Mesenchymal stem cell (in vitro differentiated cells and primary cell): ENCODE measurements around the gene SLC39A13.
A peak's percentile ranks its signal among the peaks of the same experiment; 100 is the strongest.

Source experiments
- DNase-seq: peaks from one replicate; pipeline ENCODE4 v3.0.0-alpha.2; 2013
- H2AFZ ChIP-seq: one replicate; pipeline ENCODE4 v1.6.1; 2013; ENCODE audit warnings: low read depth, mild to moderate bottlenecking, control low read depth, inconsistent platforms, low read length, moderate library complexity
- H2AK5ac ChIP-seq: 2 replicates; pipeline ENCODE4 v1.6.1; 2013; ENCODE audit warnings: low read length, moderate library complexity, mild to moderate bottlenecking, inconsistent platforms; ENCODE audit not compliant: severe bottlenecking
- H2BK120ac ChIP-seq: one replicate; pipeline ENCODE4 v1.6.1; 2013; ENCODE audit warnings: low read depth, mild to moderate bottlenecking, inconsistent platforms, low read length, moderate library complexity
- H2BK12ac ChIP-seq, 2 experiments: one replicate each; pipeline ENCODE4 v1.6.1; 2013; ENCODE audit warnings: inconsistent platforms in 2 of 2, low read length in 2 of 2, mild to moderate bottlenecking in 2 of 2, moderate library complexity in 2 of 2, control low read depth in 1 of 2
- H2BK15ac ChIP-seq: one replicate; pipeline ENCODE4 v1.6.1; 2013; ENCODE audit warnings: mild to moderate bottlenecking, low read depth, inconsistent platforms; ENCODE audit not compliant: poor library complexity, severe bottlenecking
- H2BK5ac ChIP-seq: 2 replicates; pipeline ENCODE4 v1.6.1; 2013; ENCODE audit warnings: low read depth, mild to moderate bottlenecking, low read length, control low read depth, inconsistent platforms; ENCODE audit not compliant: poor library complexity, severe bottlenecking
- H3K14ac ChIP-seq, 2 experiments: one replicate each; pipeline ENCODE4 v1.6.1; 2013; ENCODE audit warnings: inconsistent platforms in 2 of 2, low read length in 2 of 2, control low read depth in 1 of 2, mild to moderate bottlenecking in 1 of 2, moderate library complexity in 1 of 2
- H3K18ac ChIP-seq, 2 experiments: one replicate each; pipeline ENCODE4 v1.6.1; 2013; ENCODE audit warnings: inconsistent platforms in 2 of 2, low read length in 2 of 2, control low read depth in 1 of 2, low read depth in 1 of 2, mild to moderate bottlenecking in 1 of 2
- H3K23ac ChIP-seq, 2 experiments: one replicate each; pipeline ENCODE4 v1.6.1; 2013; ENCODE audit warnings: inconsistent platforms in 2 of 2, low read length in 2 of 2, mild to moderate bottlenecking in 2 of 2, moderate library complexity in 2 of 2, control low read depth in 1 of 2
- H3K27ac ChIP-seq: 2 replicates; pipeline ENCODE4 v1.5.1; 2013; ENCODE audit warnings: mild to moderate bottlenecking, moderate library complexity, low read length, control low read depth, inconsistent platforms; ENCODE audit not compliant: poor library complexity, severe bottlenecking
- H3K27me3 ChIP-seq, 2 experiments: 2 replicates each; pipeline versions ENCODE4 v1.6.1 to v1.7.0; 2013; ENCODE audit warnings: low read length in 2 of 2, mild to moderate bottlenecking in 2 of 2, moderate library complexity in 2 of 2, control low read depth in 1 of 2, inconsistent platforms in 1 of 2; ENCODE audit not compliant: control insufficient read depth in 1 of 2, insufficient read depth in 1 of 2
- H3K36me3 ChIP-seq, 2 experiments: 2 replicates each; pipeline versions ENCODE4 v1.6.1 to v1.7.0; 2013; ENCODE audit warnings: low read length in 2 of 2, control low read depth in 1 of 2, inconsistent platforms in 1 of 2, low read depth in 1 of 2, mild to moderate bottlenecking in 1 of 2; ENCODE audit not compliant: insufficient read depth in 2 of 2, control insufficient read depth in 1 of 2
- H3K4ac ChIP-seq, 2 experiments: one replicate each; pipeline ENCODE4 v1.6.1; 2013; ENCODE audit warnings: inconsistent platforms in 2 of 2, low read length in 2 of 2, mild to moderate bottlenecking in 2 of 2, moderate library complexity in 2 of 2, control low read depth in 1 of 2, low read depth in 1 of 2
- H3K4me1 ChIP-seq: 2 replicates; pipeline ENCODE4 v1.6.1; 2013; ENCODE audit warnings: low read depth, low read length, control low read depth; ENCODE audit not compliant: control insufficient read depth, insufficient read depth
- H3K4me2 ChIP-seq: 2 replicates; pipeline ENCODE4 v1.6.1; 2013; ENCODE audit warnings: low read length, mild to moderate bottlenecking, inconsistent platforms; ENCODE audit not compliant: poor library complexity, severe bottlenecking
- H3K4me3 ChIP-seq, 2 experiments: 2 replicates each; pipeline versions ENCODE4 v1.5.1 to v1.7.0; 2013; ENCODE audit warnings: low read length in 2 of 2, mild to moderate bottlenecking in 2 of 2, control low read depth in 1 of 2, low read depth in 1 of 2; ENCODE audit not compliant: insufficient read depth in 1 of 2
- H3K79me1 ChIP-seq: replicated peaks from 2 replicates; pipeline ENCODE4 v1.6.1; 2013; ENCODE audit warnings: mild to moderate bottlenecking, control low read depth, low read length, inconsistent platforms; ENCODE audit not compliant: poor library complexity, severe bottlenecking
- H3K9ac ChIP-seq: 2 replicates; pipeline ENCODE4 v1.7.0; 2013; ENCODE audit warnings: mild to moderate bottlenecking, low read length, moderate library complexity
- H3K9me3 ChIP-seq: 2 replicates; pipeline ENCODE4 v1.7.0; 2013; ENCODE audit warnings: mild to moderate bottlenecking, low read length; ENCODE audit not compliant: control insufficient read depth
- H4K8ac ChIP-seq: one replicate; pipeline ENCODE4 v1.6.1; 2013; ENCODE audit warnings: inconsistent platforms, mild to moderate bottlenecking, low read length, moderate library complexity
- H4K91ac ChIP-seq: one replicate; pipeline ENCODE4 v1.6.1; 2013; ENCODE audit warnings: mild to moderate bottlenecking, low read length, inconsistent platforms
- WGBS: methylation state at CpG from one replicate; pipeline ENCODE4 v1.1.7; 2013; ENCODE audit warnings: mixed read lengths; 5-methylcytosine and 5-hydroxymethylcytosine counted together

SLC39A13 gene

DNA sequence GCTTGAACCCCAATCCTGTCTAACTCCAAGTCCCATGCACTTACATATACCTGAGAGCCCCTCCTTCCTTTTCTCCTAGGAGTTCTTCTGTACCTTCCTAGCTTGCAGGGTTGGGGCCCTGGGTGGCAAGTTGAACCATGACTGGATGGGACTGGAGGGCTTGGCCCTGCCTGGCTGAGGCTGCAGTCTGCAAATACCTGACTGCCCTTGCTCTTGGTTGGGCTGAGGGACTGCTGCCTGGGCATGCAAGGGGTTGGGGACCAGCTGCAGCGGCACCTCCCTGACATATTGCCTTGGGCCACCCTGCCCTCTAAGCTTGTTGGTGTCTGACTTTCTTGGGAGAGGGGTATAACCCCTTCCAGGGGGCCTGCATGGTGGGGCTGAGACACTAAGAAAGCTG is 9.8 kb upstream of the SLC39A13 start:
- DNase-seq, result no peak
- Histone ChIP-seq H3K4ac (no peak overlapping the region), H3K23ac (no peak overlapping the region), H3K9ac (no peak overlapping the region), H3K27me3 (no peaks in the 10 kb centered on the region), H4K8ac (no peak overlapping the region), H3K27ac (no peak overlapping the region), H2BK5ac (no peak overlapping the region), H3K4me3 (no peak overlapping the region), H3K14ac (no peak overlapping the region), H2BK12ac (no peak overlapping the region), H3K79me1 (no peaks in the 10 kb centered on the region), H4K91ac (peak overlapping the region; percentile 11), H3K4me2 (no peak overlapping the region), H3K18ac (no peak overlapping the region), H2BK15ac (no peak overlapping the region), H3K36me3 (no peaks in the 10 kb centered on the region), H2BK120ac (no peak overlapping the region), H3K9me3 (no peaks in the 10 kb centered on the region), H2AK5ac (no peak overlapping the region), H2AFZ (no peak overlapping the region), H3K4me1 (peaks cover 38% of the 10 kb centered on the region)
- WGBS, result 94% methylated on average over 1 of the region's 1 CpG

DNA sequence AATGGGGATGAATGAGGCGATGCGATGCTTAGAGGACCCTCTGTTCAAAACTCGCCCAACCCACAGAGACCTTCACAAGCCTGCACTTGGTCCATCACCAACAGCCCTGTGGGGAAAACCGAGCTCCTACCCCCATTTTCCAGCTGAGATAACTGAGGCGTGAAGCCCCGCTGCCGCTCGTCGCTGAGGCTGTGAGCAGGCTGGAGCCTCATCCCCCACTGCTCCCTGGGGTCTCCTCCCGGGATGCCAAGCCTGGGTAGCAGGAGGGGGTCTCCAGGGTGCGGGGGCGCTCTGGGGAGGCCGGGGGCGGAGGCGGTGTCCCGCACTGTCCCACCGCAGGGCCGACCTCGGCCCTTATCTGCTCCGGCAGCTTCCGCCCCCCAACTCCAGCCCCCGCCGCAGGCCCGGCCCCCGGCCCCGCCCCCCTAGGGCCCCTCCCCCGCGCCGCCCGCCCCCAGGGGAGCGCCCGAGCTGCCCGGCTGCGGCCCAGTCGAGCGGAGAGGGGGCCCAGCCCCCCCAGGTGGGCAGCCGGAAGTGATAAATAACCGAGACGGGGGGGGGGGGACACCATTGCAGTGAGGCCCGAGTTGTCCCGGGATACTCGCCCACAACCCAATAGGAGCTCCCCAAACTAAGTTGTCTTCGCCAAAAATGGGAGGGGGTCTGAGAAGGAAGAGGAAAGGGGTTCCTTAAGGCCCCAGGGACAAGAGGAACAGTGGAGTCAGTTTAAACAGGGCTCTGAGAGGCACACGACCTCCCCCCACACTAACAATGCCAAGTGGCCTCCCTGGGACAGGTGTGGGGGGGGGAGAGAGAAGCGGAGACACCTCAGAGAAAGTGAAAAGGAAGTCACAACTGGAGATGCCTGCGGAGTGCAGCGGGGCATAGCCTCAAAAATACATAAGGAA is 8.3 kb upstream of the SLC39A13 start:
- no peak for DNase-seq
- Histone ChIP-seq H3K27ac (peak overlapping the region; percentile 93), H3K9me3 (no peaks in the 10 kb centered on the region), H2BK120ac (peak overlapping the region; percentile 76), H2BK12ac (peak overlapping the region; percentile 11 to 60), H3K4me2 (peak overlapping the region; percentile 91), H3K4ac (peak overlapping the region in 1 of 2 experiments; percentile 85), H2AFZ (peak overlapping the region; percentile 67), H2AK5ac (peak overlapping the region; percentile 6), H3K9ac (peak overlapping the region; percentile 78), H3K4me3 (peak overlapping the region; percentile 56 to 74), H3K14ac (peak overlapping the region in 1 of 2 experiments; percentile 96), H2BK5ac (peak overlapping the region; percentile 15), H3K27me3 (no peaks in the 10 kb centered on the region), H3K23ac (no peak overlapping the region), H3K36me3 (no peaks in the 10 kb centered on the region), H3K18ac (peak overlapping the region; percentile 77 to 93), H2BK15ac (peak overlapping the region; percentile 80), H3K4me1 (peaks cover 26% of the 10 kb centered on the region), H3K79me1 (no peaks in the 10 kb centered on the region), H4K8ac (peak overlapping the region; percentile 89), H4K91ac (peak overlapping the region; percentile 72)
- WGBS, result 15% methylated on average over 15 of the region's 47 CpGs

DNA sequence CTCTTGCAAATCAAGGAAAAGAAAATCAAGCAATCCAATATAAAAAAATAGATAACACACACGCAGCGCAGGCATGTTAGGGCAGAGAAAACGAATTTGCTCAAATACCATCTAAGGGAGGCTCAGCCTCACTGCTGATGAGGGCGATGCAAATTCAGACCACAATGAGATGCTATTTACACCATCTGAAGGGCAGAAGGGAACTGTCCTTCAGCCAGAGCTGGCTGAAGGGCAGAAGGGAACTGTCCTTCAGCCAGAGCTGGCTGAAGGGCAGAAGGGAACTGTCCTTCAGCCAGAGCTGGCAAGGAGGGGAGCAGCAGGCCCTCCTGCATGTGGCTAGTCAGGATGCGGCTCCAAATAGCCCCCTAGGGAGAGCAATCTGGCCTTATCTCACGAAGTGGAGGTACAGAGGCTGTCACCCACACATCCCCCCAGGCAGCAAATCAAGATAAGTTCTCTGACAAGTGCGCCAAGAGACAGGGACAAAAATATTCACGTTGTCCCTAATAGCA is 7.6 kb upstream of the SLC39A13 start:
- Histone ChIP-seq H2AFZ (no peak overlapping the region), H2BK5ac (no peak overlapping the region)
- WGBS, result 16% methylated on average over 6 of the region's 8 CpGs

DNA sequence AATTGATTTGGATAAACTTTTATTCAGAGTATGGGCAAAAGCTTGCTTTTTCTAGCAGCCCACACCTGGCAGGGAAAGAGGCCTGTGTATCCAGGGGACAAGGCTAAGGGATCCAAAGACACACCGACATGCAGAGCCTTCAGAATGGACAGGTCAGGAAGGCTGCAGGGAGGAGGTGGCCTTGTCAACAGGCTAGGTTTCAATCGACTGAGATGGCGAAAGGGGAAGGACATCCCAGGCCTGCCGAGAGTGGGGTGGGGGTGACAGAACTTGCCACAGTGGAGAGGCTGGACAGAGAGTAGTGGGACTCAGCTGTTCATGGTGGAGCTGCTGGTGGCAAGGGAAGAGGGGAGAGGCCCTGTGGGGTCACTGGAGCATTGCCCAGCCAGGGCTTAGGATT is 5.3 kb upstream of the SLC39A13 start:
- Histone ChIP-seq H2AK5ac (no peak overlapping the region), H2BK12ac (no peak overlapping the region), H3K23ac (no peak overlapping the region), H2AFZ (no peak overlapping the region), H3K4ac (no peak overlapping the region), H3K36me3 (no peaks in the 10 kb centered on the region), H3K4me1 (peaks cover 26% of the 10 kb centered on the region), H3K27ac (no peak overlapping the region), H3K18ac (no peak overlapping the region), H3K14ac (no peak overlapping the region), H4K8ac (no peak overlapping the region), H3K79me1 (peaks cover 2% of the 10 kb centered on the region), H4K91ac (no peak overlapping the region), H3K4me3 (no peak overlapping the region), H3K4me2 (no peak overlapping the region), H2BK15ac (no peak overlapping the region), H3K9me3 (no peaks in the 10 kb centered on the region), H3K9ac (no peak overlapping the region), H2BK5ac (no peak overlapping the region), H3K27me3 (no peaks in the 10 kb centered on the region), H2BK120ac (no peak overlapping the region)
- WGBS, result 94% methylated on average over 4 of the region's 4 CpGs
- no peak for DNase-seq

More for the DNA sequence above, 7.6 kb upstream of the SLC39A13 start:
- Histone ChIP-seq H4K8ac (no peak overlapping the region), H4K91ac (no peak overlapping the region), H2BK12ac (no peak overlapping the region), H3K27ac (peak overlapping the region; percentile 93), H3K4ac (no peak overlapping the region), H2AK5ac (no peak overlapping the region), H2BK15ac (no peak overlapping the region), H3K79me1 (no peaks in the 10 kb centered on the region), H3K4me3 (peak overlapping the region in 1 of 2 experiments; percentile 64), H2BK120ac (no peak overlapping the region), H3K9me3 (no peaks in the 10 kb centered on the region), H3K36me3 (no peaks in the 10 kb centered on the region), H3K9ac (peak overlapping the region; percentile 74), H3K4me2 (peak overlapping the region; percentile 62), H3K27me3 (no peaks in the 10 kb centered on the region), H3K23ac (no peak overlapping the region), H3K4me1 (peaks cover 21% of the 10 kb centered on the region), H3K18ac (no peak overlapping the region), H3K14ac (no peak overlapping the region)
- peak; percentile 32 for DNase-seq
